A673 (cell line): Measurements from ENCODE around the gene LRRC17. TPM values are rescaled to one million over a fixed set of nuclear protein-coding genes. Genes with fewer than 3 reads are reported as not detected.

ENCODE experiments used
- BruUV-seq: library from RNA; stranded (reverse); fragments of 400-500 nt; replicated peaks from 2 replicates; lab custom pipeline; 2021; lab: Mats Ljungman, UMichigan
- CTCF ChIA-PET: fragments of 300-600 bp; sonication (Branson Sonifier 250); formaldehyde crosslinking; loops from one replicate; lab custom pipeline; 2022; ENCODE audit warnings: antibody characterized with exemption; lab: Charles Lee
- POLR2A ChIA-PET: fragments of 300-600 bp; sonication (Branson Sonifier 250); formaldehyde crosslinking; loops from one replicate; lab custom pipeline; 2022; ENCODE audit warnings: antibody characterized with exemption; ENCODE audit not compliant: low non-redundant PET; lab: Charles Lee
- DNase-seq: peaks from one replicate; pipeline ENCODE4 v3.0.0-alpha.2; 2015; ENCODE audit warnings: low spot score
- H3K27ac ChIP-seq: fragments of 200-600 bp; sonication (generic); 2 replicates; pipeline ENCODE4 v1.5.1; 2016; ENCODE audit warnings: mixed run types, low read depth, mild to moderate bottlenecking, mixed read lengths, antibody characterized with exemption, low read length; ENCODE audit not compliant: poor library complexity, severe bottlenecking
- H3K27me3 ChIP-seq: fragments of 200-600 bp; sonication (generic); replicated peaks from 2 replicates; pipeline ENCODE4 v1.6.1; 2017; ENCODE audit warnings: mixed run types, low read depth, mild to moderate bottlenecking, mixed read lengths, antibody characterized with exemption, low read length; ENCODE audit not compliant: insufficient read depth, poor library complexity
- H3K36me3 ChIP-seq: fragments of 200-600 bp; sonication (generic); 2 replicates; pipeline ENCODE4 v1.6.1; 2016; ENCODE audit warnings: mixed run types, mild to moderate bottlenecking, mixed read lengths, antibody characterized with exemption, low read length; ENCODE audit not compliant: insufficient read depth, poor library complexity, severe bottlenecking
- H3K4me1 ChIP-seq: fragments of 200-600 bp; sonication (generic); 2 replicates; pipeline ENCODE4 v1.6.1; 2017; ENCODE audit warnings: mixed run types, mild to moderate bottlenecking, mixed read lengths, antibody characterized with exemption, low read length; ENCODE audit not compliant: insufficient read depth, poor library complexity, severe bottlenecking
- H3K4me3 ChIP-seq: fragments of 200-600 bp; sonication (generic); 2 replicates; pipeline ENCODE4 v1.5.1; 2016; ENCODE audit warnings: low read depth, mixed run types, mild to moderate bottlenecking, mixed read lengths, low read length; ENCODE audit not compliant: poor library complexity, severe bottlenecking
- H3K9me3 ChIP-seq: fragments of 200-600 bp; sonication (generic); 2 replicates; pipeline ENCODE4 v1.6.1; 2016; ENCODE audit warnings: mixed run types, low read depth, mild to moderate bottlenecking, mixed read lengths, antibody characterized with exemption, low read length; ENCODE audit not compliant: poor library complexity, severe bottlenecking
- CTCF ChIP-seq: fragments of 300-800, 200-600 bp; sonication (generic); conservative IDR thresholded peaks from 2 replicates; pipeline ENCODE4 v1.5.1; 2017; ENCODE audit warnings: low read depth, mild to moderate bottlenecking, antibody characterized with exemption, low read length, moderate library complexity, mixed read lengths
- EZH2 ChIP-seq: fragments of 200-600 bp; sonication (generic); IDR thresholded peaks from 2 replicates; pipeline ENCODE4 v1.6.1; 2017; ENCODE audit warnings: borderline replicate concordance, low read depth, mild to moderate bottlenecking, mixed read lengths, antibody characterized with exemption, low read length; ENCODE audit not compliant: poor library complexity, severe bottlenecking
- intact Hi-C: fragments of 100-400 bp; cut with micrococcal nuclease; formaldehyde crosslinking; loops from one replicate; pipeline ENCODE4 v1.10.0; 2022; ENCODE audit not compliant: unreplicated experiment
- total RNA-seq: library from RNA; stranded (reverse); gene quantifications from 2 replicates; pipeline ENCODE4 v1.2.3, GENCODE V29; 2021

The LRRC17 gene
- total RNA-seq, 1 experiment from 2014 or later: 10.0 TPM

GRCh38 chr7:102934239-102934638, 21.4 kb downstream of the LRRC17 start:
- BruUV-seq: no TSS peak
- intact Hi-C loops: no loop called here
- POLR2A ChIA-PET: no interaction called here
- H3K9me3 ChIP-seq: no peaks in the 10 kb centered on the region
- H3K36me3 ChIP-seq: no peaks in the 10 kb centered on the region
- no peaks in the 10 kb centered on the region for H3K27me3 ChIP-seq
- TF ChIP-seq CTCF: no peak
- no peak for TF ChIP-seq EZH2
- H3K27ac ChIP-seq: no peak overlapping the region
- no peaks in the 10 kb centered on the region for H3K4me1 ChIP-seq
- CTCF ChIA-PET: no interaction called here
- DNase-seq: no peak
- H3K4me3 ChIP-seq: no peak overlapping the region

GRCh38 chr7:102934701-102935100, 21.9 kb downstream of the LRRC17 start:
- H3K9me3 ChIP-seq: no peaks in the 10 kb centered on the region
- no peak for DNase-seq
- H3K4me1 ChIP-seq: no peaks in the 10 kb centered on the region
- no TSS peak for BruUV-seq
- intact Hi-C loops: no loop called here
- TF ChIP-seq CTCF (no peak), EZH2 (no peak)
- POLR2A ChIA-PET: no interaction called here
- H3K36me3 ChIP-seq: no peaks in the 10 kb centered on the region
- no peak overlapping the region for H3K27ac ChIP-seq
- H3K4me3 ChIP-seq: no peak overlapping the region
- H3K27me3 ChIP-seq: no peaks in the 10 kb centered on the region
- CTCF ChIA-PET: no interaction called here

GRCh38 chr7:102935450-102936115, 22.8 kb downstream of the LRRC17 start:
- DNase-seq: no peak
- ChIA-PET POLR2A (no interaction called here), CTCF (no interaction called here)
- no TSS peak for BruUV-seq
- H3K27ac ChIP-seq: no peak overlapping the region
- H3K4me1 ChIP-seq: no peaks in the 10 kb centered on the region
- intact Hi-C loops: no loop called here
- H3K27me3 ChIP-seq: no peaks in the 10 kb centered on the region
- H3K36me3 ChIP-seq: no peaks in the 10 kb centered on the region
- TF ChIP-seq EZH2 (no peak), CTCF (no peak)
- no peak overlapping the region for H3K4me3 ChIP-seq
- no peaks in the 10 kb centered on the region for H3K9me3 ChIP-seq
